Adipose tissue (tissue), 3 donors: ENCODE results near the gene NUDT9. TPM values are rescaled to one million over a fixed set of nuclear protein-coding genes. Genes with fewer than 3 reads are reported as not detected.
"Not testable (repeated sequence)": the region's sequence is repeated elsewhere in the genome, so short reads cannot be mapped to it uniquely, and the experiment has no call there.

Experiments
- H3K27ac ChIP-seq: one replicate; pipeline ENCODE4 v1.5.1; 2013; ENCODE audit warnings: low read depth, low read length
- WGBS, 3 donors: extraction: QIAGEN DNeasy Blood & Tissue Kit; methylation state at CpG; one replicate each; pipeline ENCODE4 v1.1.7; 2013; 5-methylcytosine and 5-hydroxymethylcytosine counted together
- polyA plus RNA-seq, 3 donors: library from polyadenylated mRNA; stranded (reverse); fragments of 200-250 nt; gene quantifications; one replicate each; pipeline ENCODE4 v1.2.3, GENCODE V29; 2013
- donor health status: healthy with polysubstance abuse.
- donor health status: Bipolar disorder and iron deficiency.
- donor health status: healthy.

Gene NUDT9
- polyA plus RNA-seq: 10 to 100 TPM; 21.8 to 35.4 (median 27.9) TPM

- 1% methylated on average over 55 to 58 of the region's 58 CpGs for WGBS, 3 donors
- H3K27ac ChIP-seq: peak within 1 kb of the TSS; percentile 15
These were observed at the start of gene NUDT9 for GRCh38 chr4:87422104-87423052. TSS of gene NUDT9 (plus strand) at chr4:87422573. CDS start at chr4:87422906, 333 bp downstream.

GRCh38 chr4:87375719-87376291 is 46.6 kb upstream of the NUDT9 start:
- H3K27ac ChIP-seq: no peak overlapping the region
- whole genome bisulfite sequencing, 3 donors: 35 to 51% (median 46%) methylated on average over 4 of the region's 4 CpGs

- H3K27ac ChIP-seq: no peak overlapping the region
- 74 to 87% (median 82%) methylated on average over 2 of the region's 2 CpGs for WGBS, 3 donors
These were observed 44.6 kb upstream of the NUDT9 start for GRCh38 chr4:87377816-87378215.

- WGBS, 3 donors: 23 to 77% (median 69%) methylated on average over 2 of the region's 2 CpGs
- H3K27ac ChIP-seq: no peak overlapping the region
These were observed 40.3 kb upstream of the NUDT9 start for GRCh38 chr4:87382116-87382515.

GRCh38 chr4:87382931-87383330 is 39.4 kb upstream of the NUDT9 start:
- 84 to 89% (median 88%) methylated on average over 3 of the region's 3 CpGs for WGBS, 3 donors
- no peak overlapping the region for H3K27ac ChIP-seq

GRCh38 chr4:87384466-87385132 is 37.8 kb upstream of the NUDT9 start:
- not testable (repeated sequence) for H3K27ac ChIP-seq
- 86 to 90% (median 89%) methylated on average over 9 of the region's 9 CpGs for WGBS, 3 donors

- 79 to 89% (median 88%) methylated on average over 3 of the region's 3 CpGs for WGBS, 3 donors
- no peak overlapping the region for H3K27ac ChIP-seq
These were observed 35.1 kb upstream of the NUDT9 start for GRCh38 chr4:87387237-87387636.

- H3K27ac ChIP-seq: no peak overlapping the region
- 58 to 80% (median 69%) methylated on average over 3 of the region's 3 CpGs for WGBS, 3 donors
These were observed 33.5 kb upstream of the NUDT9 start for GRCh38 chr4:87388901-87389300.

- 54 to 71% (median 56%) methylated on average over 20 of the region's 20 CpGs for WGBS, 3 donors
- H3K27ac ChIP-seq: not testable (repeated sequence)
These were observed 32.3 kb upstream of the NUDT9 start for GRCh38 chr4:87390055-87390454.

- no peak overlapping the region for H3K27ac ChIP-seq
These were observed 31.9 kb upstream of the NUDT9 start for GRCh38 chr4:87390551-87390890.

GRCh38 chr4:87390891-87391575 is 31.3 kb upstream of the NUDT9 start, which contains the start of gene HSD17B11:
TSS of gene HSD17B11 (minus strand) at chr4:87391188. CDS start at chr4:87391070, 118 bp downstream.
- 0% methylated on average over 32 of the region's 32 CpGs for WGBS, 3 donors
- no peak within 1 kb of the TSS for H3K27ac ChIP-seq

GRCh38 chr4:87391576-87392054 is 30.8 kb upstream of the NUDT9 start:
- H3K27ac ChIP-seq: no peak overlapping the region
- 9 to 16% (median 12%) methylated on average over 16 of the region's 16 CpGs for WGBS, 3 donors

- WGBS, 3 donors: 79 to 94% (median 90%) methylated on average over 3 of the region's 3 CpGs
These were observed 30.2 kb upstream of the NUDT9 start for GRCh38 chr4:87392183-87392582.

GRCh38 chr4:87395073-87395472 is 27.3 kb upstream of the NUDT9 start:
- WGBS, 3 donors: 85 to 93% (median 87%) methylated on average over 23 of the region's 23 CpGs
- not testable (repeated sequence) for H3K27ac ChIP-seq

More at GRCh38 chr4:87392183-87392582, 30.2 kb upstream of the NUDT9 start:
- H3K27ac ChIP-seq: no peak overlapping the region

GRCh38 chr4:87395851-87396250 is 26.5 kb upstream of the NUDT9 start:
- not testable (repeated sequence) for H3K27ac ChIP-seq
- WGBS, 3 donors: 92 to 97% (median 95%) methylated on average over 13 to 20 of the region's 20 CpGs

- 87 to 94% (median 89%) methylated on average over 3 of the region's 3 CpGs for WGBS, 3 donors
- no peak overlapping the region for H3K27ac ChIP-seq
These were observed 23.2 kb upstream of the NUDT9 start for GRCh38 chr4:87399148-87399547.

- no peak overlapping the region for H3K27ac ChIP-seq
- WGBS, 3 donors: 90 to 100% (median 94%) methylated on average over 1 of the region's 1 CpG
These were observed 22.4 kb upstream of the NUDT9 start for GRCh38 chr4:87399954-87400353.

- WGBS, 3 donors: 39 to 54% (median 44%) methylated on average over 1 of the region's 1 CpG
- not testable (repeated sequence) for H3K27ac ChIP-seq
These were observed 18.6 kb upstream of the NUDT9 start for GRCh38 chr4:87403732-87404131.
